NCI-H460 (cell line): ENCODE data around the gene ZNF543. TPM values are rescaled to one million over a fixed set of nuclear protein-coding genes. Genes with fewer than 3 reads are reported as not detected.
"Not testable (repeated sequence)": the region's sequence is repeated elsewhere in the genome, so short reads cannot be mapped to it uniquely, and the experiment has no call there.

Source experiments
- DNase-seq: peaks from one replicate; pipeline ENCODE4 v3.0.0-alpha.2; 2016; ENCODE audit warnings: low read depth; ENCODE audit errors: extremely low read depth
- total RNA-seq: library from RNA; depleted of rRNA; stranded (reverse); fragments of >200 nt; shearing (Covaris generic); gene quantifications from 2 replicates; pipeline ENCODE4 v1.2.3, GENCODE V29; 2014

The ZNF543 gene
- total RNA-seq, 1 experiment from 2014 or later = 9.8 TPM

DNA sequence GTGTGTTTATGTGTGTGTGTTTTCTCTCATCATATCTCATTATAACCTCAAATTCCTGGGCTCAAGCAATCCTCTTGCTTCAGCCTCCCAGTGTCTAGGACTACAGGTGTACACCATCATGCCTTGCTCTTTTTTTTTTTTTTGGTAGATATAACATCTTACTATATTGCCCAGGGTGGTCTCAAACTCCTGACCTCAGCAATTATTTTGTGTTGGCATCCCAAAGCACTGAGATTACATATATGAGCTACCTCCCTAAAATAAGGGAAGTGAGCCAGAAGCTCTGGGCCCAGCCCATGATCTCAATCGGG, 448 bp upstream of the ZNF543 start:
- no peak for DNase-seq

DNA sequence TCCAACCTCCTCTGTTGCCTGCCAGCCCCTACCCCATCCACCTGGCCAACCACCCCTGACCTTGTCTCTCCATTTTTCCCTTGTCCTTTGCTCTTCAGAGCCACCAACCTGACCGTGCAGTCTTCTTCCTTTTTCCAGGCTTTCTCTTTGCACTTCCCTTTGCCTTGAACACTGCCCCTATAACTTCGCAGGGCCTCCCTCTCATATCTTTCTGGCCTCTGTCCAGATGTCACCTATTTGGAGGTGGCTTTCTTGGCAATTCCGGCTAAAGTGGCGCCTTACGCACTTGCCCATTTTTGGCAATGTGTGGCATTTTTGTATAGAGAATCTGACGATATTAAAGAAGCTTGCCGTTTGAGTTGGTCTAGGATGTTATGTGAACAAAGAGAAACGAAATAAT, 844 bp downstream of the ZNF543 start:
- DNase-seq = no peak

DNA sequence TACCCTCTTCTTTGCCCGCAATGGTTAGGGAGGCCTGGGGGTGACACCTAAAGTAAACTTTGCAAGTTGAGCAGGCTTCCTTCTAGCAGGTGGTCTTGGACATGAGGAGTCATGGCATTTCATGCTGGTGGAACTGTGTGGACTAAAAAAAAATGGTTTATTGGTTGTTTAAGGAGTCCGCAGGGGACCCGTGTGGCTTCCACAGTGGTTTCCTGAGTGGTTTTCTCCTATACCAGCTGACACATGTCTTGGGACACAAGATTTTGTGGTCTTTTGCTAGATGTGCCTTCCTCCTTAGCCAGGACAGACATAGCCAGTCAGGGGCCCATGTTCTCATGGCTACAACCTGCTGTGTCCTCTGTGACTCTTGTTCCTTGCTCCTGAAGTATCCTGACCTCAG, 1.5 kb downstream of the ZNF543 start:
- no peak for DNase-seq

DNA sequence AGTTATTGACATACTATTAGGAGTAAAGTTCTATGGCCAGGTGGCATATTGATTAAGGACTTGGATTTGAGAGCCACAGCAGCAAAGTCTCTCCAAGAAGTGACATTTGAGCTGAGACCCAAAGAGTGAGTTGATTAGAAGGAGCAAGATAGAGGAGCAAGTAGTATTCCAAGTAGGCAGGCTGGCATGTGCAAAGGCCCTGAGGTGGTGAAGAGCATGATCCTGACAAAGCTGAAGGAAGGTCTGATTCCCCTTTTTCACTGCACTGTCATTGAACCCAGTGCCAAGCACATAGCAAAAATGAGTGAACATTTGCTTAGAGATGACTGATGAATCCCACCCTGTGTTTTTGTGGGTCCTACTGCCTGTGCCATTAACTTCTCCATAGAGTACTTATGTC, 4.7 kb downstream of the ZNF543 start:
- no peak for DNase-seq

DNA sequence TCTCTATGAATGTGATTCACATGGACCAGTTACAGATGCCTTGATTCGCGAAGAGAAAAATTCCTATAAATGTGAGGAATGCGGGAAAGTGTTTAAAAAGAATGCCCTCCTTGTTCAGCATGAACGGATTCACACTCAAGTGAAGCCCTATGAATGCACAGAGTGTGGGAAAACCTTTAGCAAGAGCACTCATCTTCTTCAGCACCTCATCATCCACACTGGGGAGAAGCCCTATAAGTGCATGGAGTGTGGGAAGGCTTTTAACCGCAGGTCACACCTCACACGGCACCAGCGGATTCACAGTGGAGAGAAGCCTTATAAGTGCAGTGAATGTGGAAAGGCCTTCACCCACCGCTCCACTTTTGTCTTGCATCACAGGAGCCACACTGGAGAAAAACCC, 7.7 kb downstream of the ZNF543 start:
- DNase-seq = no peak

DNA sequence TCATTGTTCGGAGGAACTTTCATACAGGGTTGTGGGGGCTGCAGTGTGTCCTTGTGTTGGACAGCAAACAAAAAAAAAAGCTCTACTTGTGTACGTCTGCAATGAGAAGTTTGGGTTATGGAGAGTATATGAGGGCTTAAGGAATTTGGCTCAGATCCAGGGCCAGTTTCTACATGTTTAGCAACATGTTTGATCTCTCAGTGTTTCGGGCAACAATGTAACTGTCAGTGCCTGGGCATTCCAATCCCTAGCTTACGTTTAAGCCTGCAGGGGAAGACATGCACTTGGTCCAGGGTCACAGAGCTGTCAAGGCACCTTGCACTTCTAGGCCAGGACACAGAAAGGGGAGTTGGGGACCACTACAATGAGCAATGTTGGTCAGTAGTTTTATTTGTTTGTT, 13.9 kb downstream of the ZNF543 start:
- DNase-seq = no peak

DNA sequence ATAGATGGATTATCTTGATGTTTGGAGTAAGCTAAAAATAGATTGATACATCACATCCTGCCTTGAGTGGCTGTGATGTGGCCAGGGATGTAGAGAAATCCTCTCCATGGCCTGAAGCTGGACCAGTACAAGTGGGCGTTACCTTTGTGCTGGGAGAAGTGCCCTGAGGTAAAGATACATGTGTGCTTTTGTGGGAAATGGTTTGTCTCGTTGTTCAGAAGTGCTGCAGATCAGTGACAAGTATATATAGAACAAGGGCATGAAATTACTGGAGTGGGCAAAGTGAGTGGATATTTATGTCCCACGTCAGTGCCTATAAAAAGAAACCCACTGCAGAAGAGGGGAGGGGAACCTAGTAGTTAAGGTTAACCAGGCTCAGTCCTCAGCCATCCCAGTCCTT, 18.6 kb downstream of the ZNF543 start:
- no peak for DNase-seq

DNA sequence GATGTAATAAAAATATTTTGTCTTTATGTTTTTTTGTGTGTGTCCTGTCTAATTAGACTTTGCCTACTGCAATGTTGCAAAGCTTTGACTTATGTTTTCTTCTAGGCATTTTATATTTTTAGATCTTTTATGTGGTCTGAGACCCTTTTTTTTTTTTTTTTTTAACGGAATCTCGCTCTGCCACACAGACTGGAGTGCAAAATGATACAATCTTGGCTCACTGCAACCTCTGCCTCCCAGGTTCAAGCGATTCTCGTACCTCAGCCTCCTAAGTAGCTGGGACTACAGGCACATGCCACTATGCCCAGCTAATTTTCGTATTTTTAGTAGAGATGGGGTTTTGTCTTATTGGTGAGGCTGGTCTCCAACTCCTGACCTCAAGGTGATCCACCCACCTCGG, 22.3 kb downstream of the ZNF543 start:
- DNase-seq = no peak

DNA sequence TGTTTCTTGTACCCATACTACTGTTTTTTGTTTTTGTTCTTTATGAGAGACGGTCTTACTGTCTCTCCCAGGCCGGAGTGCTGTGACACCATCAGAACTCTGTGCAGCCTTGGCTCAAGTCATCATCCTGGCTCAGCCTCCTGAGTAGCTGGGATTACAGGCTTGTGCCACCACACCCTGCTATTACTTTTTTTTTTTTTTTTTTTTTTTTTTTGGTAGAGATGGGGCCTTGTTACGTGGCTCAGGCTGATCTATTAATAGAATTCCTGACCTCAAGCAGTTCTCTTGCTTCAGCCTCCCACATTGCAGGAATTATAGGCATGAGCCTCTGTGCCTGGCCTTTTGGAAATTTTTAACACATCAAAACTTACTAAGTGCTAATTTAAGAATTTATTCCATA, 27.9 kb downstream of the ZNF543 start:
- no peak for DNase-seq

DNA sequence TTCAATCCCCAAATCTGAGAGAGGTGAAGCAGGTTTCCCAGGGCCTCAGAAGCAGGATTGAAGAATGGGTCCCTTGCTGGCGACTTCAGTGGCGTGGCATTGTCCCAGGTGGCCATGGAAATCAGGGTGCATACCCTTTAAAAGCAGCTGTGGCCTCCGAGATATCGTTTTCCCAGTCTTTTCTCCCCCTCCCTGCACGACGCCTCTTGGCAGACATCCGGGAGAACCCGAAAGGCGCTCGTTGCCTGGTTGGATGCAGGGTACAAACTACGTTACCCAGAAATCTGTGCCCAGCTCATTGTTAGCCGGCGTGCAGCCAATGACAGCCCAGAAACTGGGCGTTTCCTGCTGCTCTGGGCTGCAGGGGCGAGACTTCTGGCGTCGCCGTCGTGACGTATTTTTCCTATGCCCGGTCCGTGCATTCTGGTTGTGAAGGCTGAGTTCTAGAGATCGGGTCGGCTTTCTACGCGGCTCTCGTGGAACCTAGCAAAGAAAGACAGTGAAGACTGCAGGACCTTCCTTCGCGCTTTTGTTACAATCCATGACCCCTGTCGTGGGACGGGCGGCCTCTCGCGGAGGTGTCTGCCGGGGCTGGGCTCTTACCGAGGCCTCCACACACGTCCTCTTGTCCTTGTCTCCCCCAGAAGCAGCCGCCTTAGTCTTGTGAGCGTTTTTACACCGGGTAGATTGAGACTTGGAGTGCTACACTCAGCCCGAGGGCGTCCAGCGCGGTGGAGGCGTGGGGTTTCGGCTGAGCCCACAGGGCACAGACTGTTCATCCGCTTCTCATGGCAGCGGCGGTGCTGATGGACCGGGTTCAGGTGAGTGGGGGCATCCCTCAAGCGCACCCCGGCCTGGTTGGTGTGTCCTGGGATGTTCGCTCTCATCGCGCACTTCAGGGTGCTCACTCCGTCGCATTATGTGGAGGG, 30.9 kb downstream of the ZNF543 start, which contains the start of gene ZNF304:
Gene ZNF304 (plus strand): TSS at position 395 of the 929 bp plus-strand sequence. CDS start 394 bp downstream, at position 789.
- peak; percentile 88 for DNase-seq

DNA sequence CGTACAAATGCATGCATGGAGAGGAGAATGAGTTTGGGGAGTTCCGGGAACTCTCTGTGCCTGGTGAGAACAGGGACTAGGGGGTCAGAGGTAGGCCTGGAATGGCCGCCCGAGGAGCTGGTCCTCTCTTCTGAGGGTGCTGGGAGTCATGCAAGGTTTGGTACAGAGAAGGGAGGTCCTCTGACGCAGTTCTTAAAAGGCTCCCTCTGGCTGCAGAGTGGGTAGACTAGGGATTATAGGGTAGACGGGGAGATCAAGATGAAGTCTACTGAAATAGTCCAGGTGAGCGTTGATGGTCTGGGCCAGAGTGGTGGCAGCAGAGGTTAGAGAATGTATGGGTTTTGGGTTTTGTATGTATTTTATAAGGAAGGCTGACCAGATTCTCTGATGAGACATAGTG, 31.6 kb downstream of the ZNF543 start:
- DNase-seq = no peak

DNA sequence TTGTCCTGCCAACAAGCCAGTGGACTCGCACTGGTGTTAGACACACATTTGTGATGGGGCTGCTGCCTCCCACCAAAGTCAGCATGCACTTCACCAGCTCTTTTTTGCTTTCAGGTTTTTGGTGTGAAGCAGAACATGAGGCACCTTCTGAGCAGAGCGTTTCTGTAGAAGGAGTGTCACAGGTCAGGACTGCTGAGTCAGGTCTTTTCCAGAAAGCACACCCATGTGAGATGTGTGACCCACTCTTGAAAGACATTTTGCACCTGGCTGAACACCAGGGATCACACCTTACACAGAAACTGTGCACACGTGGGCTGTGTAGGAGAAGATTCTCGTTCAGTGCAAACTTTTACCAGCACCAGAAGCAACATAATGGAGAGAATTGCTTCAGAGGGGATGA, 35.6 kb downstream of the ZNF543 start:
- DNase-seq = no peak

DNA sequence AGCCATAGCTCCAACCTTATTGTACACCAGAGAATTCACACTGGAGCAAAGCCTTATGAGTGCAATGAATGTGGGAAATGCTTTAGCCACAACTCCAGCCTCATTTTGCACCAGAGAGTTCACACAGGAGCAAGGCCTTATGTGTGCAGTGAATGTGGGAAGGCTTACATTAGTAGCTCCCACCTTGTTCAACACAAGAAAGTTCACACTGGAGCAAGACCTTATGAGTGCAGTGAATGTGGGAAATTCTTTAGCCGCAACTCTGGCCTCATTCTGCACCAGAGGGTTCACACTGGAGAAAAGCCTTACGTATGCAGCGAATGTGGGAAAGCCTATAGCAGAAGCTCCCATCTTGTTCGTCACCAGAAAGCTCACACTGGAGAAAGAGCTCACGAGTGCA, 37.1 kb downstream of the ZNF543 start:
- no peak for DNase-seq

DNA sequence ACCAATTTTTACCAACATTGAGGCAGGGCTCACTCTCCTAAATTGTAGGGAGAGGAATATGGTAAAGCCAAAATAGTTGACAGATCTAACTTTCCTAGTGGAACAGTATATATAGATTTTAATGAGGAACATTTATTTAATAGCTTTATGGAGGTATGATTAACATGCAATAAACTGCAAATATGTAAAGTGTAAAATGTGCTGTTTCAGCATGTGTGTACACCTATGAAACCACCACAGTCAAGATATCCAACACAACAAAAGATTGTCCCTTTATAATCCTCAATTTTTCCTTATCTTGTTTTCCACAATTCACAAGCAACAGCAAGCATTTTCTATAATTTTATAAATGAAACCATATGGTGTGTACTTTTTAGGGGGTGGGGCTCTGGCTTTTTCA, 39.0 kb downstream of the ZNF543 start:
- no peak for DNase-seq

DNA sequence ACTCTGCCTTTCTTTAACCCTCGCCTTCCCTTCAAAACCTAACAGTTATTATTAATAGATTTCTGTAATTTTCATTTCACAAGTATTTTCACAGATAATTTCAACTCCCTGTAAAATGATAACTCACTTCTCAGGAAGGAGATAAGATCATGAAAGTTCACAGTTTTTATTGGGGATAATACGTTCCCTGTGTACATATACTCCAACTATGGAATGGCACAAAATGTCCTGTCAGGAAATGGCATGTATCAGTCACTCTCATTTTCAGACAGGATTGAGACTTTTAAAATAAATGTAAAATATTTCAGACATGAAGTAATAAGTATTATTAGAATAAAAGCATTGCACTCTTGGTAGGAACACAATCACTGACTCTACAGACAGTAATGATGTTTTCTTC, 42.1 kb downstream of the ZNF543 start:
- DNase-seq = no peak

DNA sequence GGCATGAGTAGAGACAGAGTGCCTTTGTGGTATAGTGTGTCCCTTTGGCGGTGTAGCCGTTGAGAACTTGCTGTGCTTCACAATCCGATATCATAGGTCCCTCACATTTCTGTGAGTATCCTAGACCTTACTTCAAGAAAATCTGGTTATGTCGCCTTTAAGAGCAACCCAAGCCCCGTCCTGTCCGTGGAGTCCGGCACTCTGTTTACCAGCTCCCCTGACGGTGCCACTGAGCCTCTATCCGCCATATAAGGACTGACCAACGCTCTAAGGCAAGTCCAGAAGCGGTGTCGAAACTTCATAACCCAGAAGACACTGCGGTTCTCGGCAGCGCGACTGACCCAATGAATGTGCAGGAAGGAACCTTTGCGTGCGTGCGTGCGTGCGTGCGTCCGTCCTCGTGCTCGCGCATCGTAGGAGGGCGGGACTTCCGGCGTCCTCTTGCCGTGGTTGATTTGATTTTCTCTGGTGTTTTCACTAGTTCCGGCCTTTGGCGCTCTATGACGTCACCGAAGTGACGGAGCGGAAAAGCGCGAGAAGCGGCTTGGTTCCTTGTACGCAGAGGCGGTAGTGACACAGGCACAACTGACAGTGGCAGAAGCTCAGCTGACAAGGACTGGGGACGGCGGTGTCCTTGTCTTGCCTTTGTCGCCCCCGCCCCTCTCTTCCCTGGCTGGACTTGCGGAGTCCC, 42.9 kb downstream of the ZNF543 start, which contains the start of the genes TRAPPC2B and ZNF547:
Gene TRAPPC2B (plus strand): TSS at position 555 of the 691 bp plus-strand sequence. CDS start 1,283 bp downstream, outside the sequence.
Gene ZNF547 (plus strand): TSS at position 555 of the 691 bp plus-strand sequence. CDS start 5,005 bp downstream, outside the sequence.
- peak; percentile 97 for DNase-seq

DNA sequence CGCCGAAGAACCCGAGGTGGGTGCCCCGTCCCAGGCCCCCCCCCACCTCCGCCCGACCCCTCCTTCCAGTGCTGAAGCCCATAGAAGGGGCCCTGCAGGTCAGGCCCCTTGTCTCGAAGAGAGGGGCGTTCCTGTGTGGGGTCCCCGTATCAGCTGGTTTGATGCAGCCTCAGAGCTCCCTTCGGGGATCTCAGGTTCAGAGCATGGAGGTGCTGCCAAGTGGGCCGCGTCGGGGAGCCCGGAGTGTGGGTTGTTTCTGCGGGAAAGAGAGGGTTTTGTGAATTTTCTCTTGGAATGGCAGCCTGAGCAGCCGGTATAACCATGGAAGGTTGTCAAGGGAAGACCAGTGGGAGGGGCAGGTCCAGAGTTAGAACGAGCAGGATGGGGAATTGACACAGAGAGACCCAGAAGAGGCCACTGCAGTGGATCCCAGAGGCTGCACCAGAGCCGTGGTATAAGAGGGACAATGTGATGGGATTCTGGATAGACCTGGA, 43.5 kb downstream of the ZNF543 start:
- no peak for DNase-seq

DNA sequence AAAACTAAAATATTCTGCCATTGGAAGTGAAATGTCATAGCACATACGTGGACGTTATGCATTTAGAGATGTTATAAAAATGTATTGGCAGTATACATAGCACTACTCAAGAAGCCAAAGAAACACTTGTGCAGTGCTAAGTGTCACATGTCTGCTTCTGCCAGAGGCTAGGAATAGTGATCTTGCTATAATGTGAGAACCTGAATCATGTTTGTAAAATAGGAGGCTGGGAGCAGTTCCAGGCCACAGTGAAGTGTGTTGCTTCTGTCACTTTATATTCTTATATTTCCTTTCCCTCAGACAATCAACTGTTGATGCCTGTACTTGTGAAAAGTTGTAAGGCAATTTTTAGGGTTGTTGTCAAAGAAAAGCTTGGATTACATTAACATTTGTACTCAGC, 46.5 kb downstream of the ZNF543 start:
- DNase-seq = no peak

DNA sequence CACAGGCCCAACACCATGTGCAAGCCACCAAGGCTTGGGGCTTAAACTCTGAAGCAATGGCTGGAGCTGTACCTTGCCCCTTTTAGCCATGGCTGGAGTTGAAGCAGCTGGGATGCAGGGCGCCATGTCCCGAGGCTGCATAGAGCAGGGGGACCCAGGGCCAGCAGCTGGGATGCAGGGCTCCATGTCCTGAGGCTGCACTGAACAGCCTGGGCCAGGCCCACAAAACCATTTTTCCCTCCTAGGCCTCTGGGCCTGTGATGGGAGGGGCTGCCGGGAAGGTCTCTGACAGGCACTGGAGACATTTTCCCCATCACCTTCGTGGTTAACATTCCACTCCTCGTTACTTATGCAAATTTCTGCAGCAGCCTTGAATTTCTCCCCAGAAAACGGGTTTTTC, 53.9 kb downstream of the ZNF543 start:
- DNase-seq = no peak

DNA sequence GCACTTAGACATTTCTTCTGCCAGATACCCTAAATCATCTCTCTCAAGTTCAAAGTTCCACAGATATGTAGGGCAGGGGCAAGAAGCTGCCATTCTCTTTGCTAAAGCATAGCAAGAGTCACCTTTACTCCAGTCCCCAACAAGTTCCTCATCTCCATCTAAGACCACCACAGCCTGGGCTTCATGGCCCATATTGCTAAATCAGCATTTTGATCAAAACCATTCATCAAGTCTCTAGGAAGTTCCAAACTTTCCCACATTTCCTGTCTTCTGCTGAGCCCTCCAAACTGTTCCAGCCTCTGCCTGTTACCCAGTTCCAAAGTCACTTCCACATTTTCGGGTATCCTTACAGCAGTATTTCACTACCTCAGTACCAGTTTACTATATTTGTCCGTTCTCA, 54.4 kb downstream of the ZNF543 start:
- DNase-seq = not testable (repeated sequence)

DNA sequence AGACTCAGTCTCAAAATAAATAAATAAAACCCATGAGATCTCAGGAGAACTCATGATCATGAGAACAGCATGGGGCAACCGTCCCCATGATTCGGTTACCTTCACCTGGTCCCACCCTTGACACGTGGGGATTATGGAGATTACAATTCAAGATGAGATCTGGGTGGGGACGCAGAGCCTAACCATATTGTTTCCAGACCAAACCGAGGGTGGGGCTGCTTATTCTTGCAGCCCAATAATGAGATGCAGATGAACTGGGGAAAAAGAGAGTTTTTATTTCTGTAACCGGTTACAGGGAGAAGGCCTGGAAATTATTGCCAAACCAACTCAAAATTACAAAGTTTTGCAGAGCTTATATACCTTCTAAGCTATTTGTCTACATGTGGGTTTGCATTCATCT, 55.9 kb downstream of the ZNF543 start:
- DNase-seq = no peak
